Fibroblast of mammary gland (primary cell): ENCODE measurements around the gene CDC42EP3.

ENCODE experiments used
- DNase-seq: peaks from one replicate; pipeline ENCODE4 v3.0.0-alpha.2; 2010; ENCODE audit warnings: low read depth
- H3K4me3 ChIP-seq: 2 replicates; pipeline ENCODE4 v1.5.1; 2011; ENCODE audit warnings: low read depth, mild to moderate bottlenecking, low read length, moderate library complexity; ENCODE audit not compliant: control insufficient read depth
- CTCF ChIP-seq: conservative IDR thresholded peaks from 2 replicates; pipeline ENCODE4 v1.5.1; 2011; ENCODE audit warnings: low read depth, low read length, inconsistent platforms; ENCODE audit not compliant: control insufficient read depth, insufficient read depth

Gene CDC42EP3

GRCh38 chr2:37654419-37654818, 17.0 kb downstream of the CDC42EP3 start:
- DNase-seq = no peak
- no peak for TF ChIP-seq CTCF
- no peak overlapping the region for H3K4me3 ChIP-seq

GRCh38 chr2:37653805-37654378, 17.6 kb downstream of the CDC42EP3 start:
- TF ChIP-seq CTCF = no peak
- no peak overlapping the region for H3K4me3 ChIP-seq
- DNase-seq = no peak

GRCh38 chr2:37653093-37653492, 18.3 kb downstream of the CDC42EP3 start:
- H3K4me3 ChIP-seq = no peak overlapping the region
- no peak for DNase-seq
- no peak for TF ChIP-seq CTCF

- H3K4me3 ChIP-seq = no peak overlapping the region
- DNase-seq = peak; percentile 98
- TF ChIP-seq CTCF = no peak
Measured at GRCh38 chr2:37652199-37652640, 19.2 kb downstream of the CDC42EP3 start.

- DNase-seq = no peak
- no peak for TF ChIP-seq CTCF
- H3K4me3 ChIP-seq = no peak overlapping the region
Measured at GRCh38 chr2:37650548-37651093, 20.8 kb downstream of the CDC42EP3 start.

- no peak for DNase-seq
- TF ChIP-seq CTCF = no peak
- H3K4me3 ChIP-seq = no peak overlapping the region
Measured at GRCh38 chr2:37649518-37649917, 21.9 kb downstream of the CDC42EP3 start.
